Mesenchymal stem cell (in vitro differentiated cells and primary cell): ENCODE measurements around the gene C17orf67.

ENCODE experiments used
- DNase-seq: peaks from one replicate; pipeline ENCODE4 v3.0.0-alpha.2; 2013
- H2AFZ ChIP-seq: one replicate; pipeline ENCODE4 v1.6.1; 2013; ENCODE audit warnings: low read depth, mild to moderate bottlenecking, control low read depth, inconsistent platforms, low read length, moderate library complexity
- H2AK5ac ChIP-seq: 2 replicates; pipeline ENCODE4 v1.6.1; 2013; ENCODE audit warnings: low read length, moderate library complexity, mild to moderate bottlenecking, inconsistent platforms; ENCODE audit not compliant: severe bottlenecking
- H2BK120ac ChIP-seq: one replicate; pipeline ENCODE4 v1.6.1; 2013; ENCODE audit warnings: low read depth, mild to moderate bottlenecking, inconsistent platforms, low read length, moderate library complexity
- H2BK12ac ChIP-seq, 2 experiments: one replicate each; pipeline ENCODE4 v1.6.1; 2013; ENCODE audit warnings: inconsistent platforms in 2 of 2, low read length in 2 of 2, mild to moderate bottlenecking in 2 of 2, moderate library complexity in 2 of 2, control low read depth in 1 of 2
- H2BK15ac ChIP-seq: one replicate; pipeline ENCODE4 v1.6.1; 2013; ENCODE audit warnings: mild to moderate bottlenecking, low read depth, inconsistent platforms; ENCODE audit not compliant: poor library complexity, severe bottlenecking
- H2BK5ac ChIP-seq: 2 replicates; pipeline ENCODE4 v1.6.1; 2013; ENCODE audit warnings: low read depth, mild to moderate bottlenecking, low read length, control low read depth, inconsistent platforms; ENCODE audit not compliant: poor library complexity, severe bottlenecking
- H3K14ac ChIP-seq, 2 experiments: one replicate each; pipeline ENCODE4 v1.6.1; 2013; ENCODE audit warnings: inconsistent platforms in 2 of 2, low read length in 2 of 2, control low read depth in 1 of 2, mild to moderate bottlenecking in 1 of 2, moderate library complexity in 1 of 2
- H3K18ac ChIP-seq, 2 experiments: one replicate each; pipeline ENCODE4 v1.6.1; 2013; ENCODE audit warnings: inconsistent platforms in 2 of 2, low read length in 2 of 2, control low read depth in 1 of 2, low read depth in 1 of 2, mild to moderate bottlenecking in 1 of 2
- H3K23ac ChIP-seq, 2 experiments: one replicate each; pipeline ENCODE4 v1.6.1; 2013; ENCODE audit warnings: inconsistent platforms in 2 of 2, low read length in 2 of 2, mild to moderate bottlenecking in 2 of 2, moderate library complexity in 2 of 2, control low read depth in 1 of 2
- H3K27ac ChIP-seq: 2 replicates; pipeline ENCODE4 v1.5.1; 2013; ENCODE audit warnings: mild to moderate bottlenecking, moderate library complexity, low read length, control low read depth, inconsistent platforms; ENCODE audit not compliant: poor library complexity, severe bottlenecking
- H3K27me3 ChIP-seq, 2 experiments: 2 replicates each; pipeline versions ENCODE4 v1.6.1 to v1.7.0; 2013; ENCODE audit warnings: low read length in 2 of 2, mild to moderate bottlenecking in 2 of 2, moderate library complexity in 2 of 2, control low read depth in 1 of 2, inconsistent platforms in 1 of 2; ENCODE audit not compliant: control insufficient read depth in 1 of 2, insufficient read depth in 1 of 2
- H3K36me3 ChIP-seq, 2 experiments: 2 replicates each; pipeline versions ENCODE4 v1.6.1 to v1.7.0; 2013; ENCODE audit warnings: low read length in 2 of 2, control low read depth in 1 of 2, inconsistent platforms in 1 of 2, low read depth in 1 of 2, mild to moderate bottlenecking in 1 of 2; ENCODE audit not compliant: insufficient read depth in 2 of 2, control insufficient read depth in 1 of 2
- H3K4ac ChIP-seq, 2 experiments: one replicate each; pipeline ENCODE4 v1.6.1; 2013; ENCODE audit warnings: inconsistent platforms in 2 of 2, low read length in 2 of 2, mild to moderate bottlenecking in 2 of 2, moderate library complexity in 2 of 2, control low read depth in 1 of 2, low read depth in 1 of 2
- H3K4me1 ChIP-seq: 2 replicates; pipeline ENCODE4 v1.6.1; 2013; ENCODE audit warnings: low read depth, low read length, control low read depth; ENCODE audit not compliant: control insufficient read depth, insufficient read depth
- H3K4me2 ChIP-seq: 2 replicates; pipeline ENCODE4 v1.6.1; 2013; ENCODE audit warnings: low read length, mild to moderate bottlenecking, inconsistent platforms; ENCODE audit not compliant: poor library complexity, severe bottlenecking
- H3K4me3 ChIP-seq, 2 experiments: 2 replicates each; pipeline versions ENCODE4 v1.5.1 to v1.7.0; 2013; ENCODE audit warnings: low read length in 2 of 2, mild to moderate bottlenecking in 2 of 2, control low read depth in 1 of 2, low read depth in 1 of 2; ENCODE audit not compliant: insufficient read depth in 1 of 2
- H3K79me1 ChIP-seq: replicated peaks from 2 replicates; pipeline ENCODE4 v1.6.1; 2013; ENCODE audit warnings: mild to moderate bottlenecking, control low read depth, low read length, inconsistent platforms; ENCODE audit not compliant: poor library complexity, severe bottlenecking
- H3K9ac ChIP-seq: 2 replicates; pipeline ENCODE4 v1.7.0; 2013; ENCODE audit warnings: mild to moderate bottlenecking, low read length, moderate library complexity
- H3K9me3 ChIP-seq: 2 replicates; pipeline ENCODE4 v1.7.0; 2013; ENCODE audit warnings: mild to moderate bottlenecking, low read length; ENCODE audit not compliant: control insufficient read depth
- H4K8ac ChIP-seq: one replicate; pipeline ENCODE4 v1.6.1; 2013; ENCODE audit warnings: inconsistent platforms, mild to moderate bottlenecking, low read length, moderate library complexity
- H4K91ac ChIP-seq: one replicate; pipeline ENCODE4 v1.6.1; 2013; ENCODE audit warnings: mild to moderate bottlenecking, low read length, inconsistent platforms
- WGBS: methylation state at CpG from one replicate; pipeline ENCODE4 v1.1.7; 2013; ENCODE audit warnings: mixed read lengths; 5-methylcytosine and 5-hydroxymethylcytosine counted together

C17orf67 gene

GRCh38 chr17:56778898-56779297 lies 54.8 kb downstream of the C17orf67 start:
- Histone ChIP-seq H2AFZ (no peak overlapping the region), H2BK15ac (no peak overlapping the region), H3K9me3 (no peaks in the 10 kb centered on the region), H4K91ac (no peak overlapping the region), H3K79me1 (no peaks in the 10 kb centered on the region), H3K9ac (no peak overlapping the region), H3K27me3 (peaks cover 0 to 43% of the 10 kb centered on the region in 2 experiments), H3K18ac (no peak overlapping the region), H3K4ac (no peak overlapping the region), H3K14ac (no peak overlapping the region), H3K23ac (no peak overlapping the region), H2AK5ac (no peak overlapping the region), H2BK120ac (no peak overlapping the region), H3K4me3 (no peak overlapping the region), H4K8ac (no peak overlapping the region), H3K4me2 (no peak overlapping the region), H3K27ac (no peak overlapping the region), H3K4me1 (peaks cover 6% of the 10 kb centered on the region), H3K36me3 (no peaks in the 10 kb centered on the region), H2BK12ac (no peak overlapping the region), H2BK5ac (no peak overlapping the region)
- WGBS: 92% methylated on average over 7 of the region's 9 CpGs
- no peak for DNase-seq

DNA sequence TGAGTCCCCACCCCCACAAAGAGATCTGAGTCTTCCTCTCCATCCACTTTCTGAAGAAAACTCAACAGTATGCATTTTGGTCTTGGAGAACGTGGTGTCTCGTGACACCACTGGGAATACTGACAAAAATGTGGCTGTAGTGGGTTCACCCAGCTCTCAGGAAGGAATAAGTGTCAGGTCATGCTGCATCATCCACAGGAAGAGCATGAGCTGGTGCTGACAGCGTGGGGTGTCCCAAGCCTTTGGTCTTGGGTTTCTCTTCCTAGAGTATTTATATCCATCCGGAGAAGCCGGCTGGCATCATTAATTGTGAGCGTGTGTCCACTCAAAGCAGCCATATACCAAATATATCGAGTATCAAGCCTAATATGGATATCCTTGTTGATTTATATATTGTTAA lies 55.9 kb downstream of the C17orf67 start:
- Histone ChIP-seq H2BK5ac (no peak overlapping the region), H2BK120ac (no peak overlapping the region), H2BK12ac (no peak overlapping the region), H4K91ac (no peak overlapping the region), H3K36me3 (no peaks in the 10 kb centered on the region), H3K79me1 (no peaks in the 10 kb centered on the region), H3K4me3 (no peak overlapping the region), H3K18ac (no peak overlapping the region), H3K27ac (no peak overlapping the region), H2AK5ac (no peak overlapping the region), H3K9me3 (no peaks in the 10 kb centered on the region), H3K4ac (no peak overlapping the region), H3K14ac (no peak overlapping the region), H4K8ac (no peak overlapping the region), H3K4me1 (peaks cover 6% of the 10 kb centered on the region), H3K27me3 (peaks cover 5 to 50% of the 10 kb centered on the region in 2 experiments), H3K23ac (no peak overlapping the region), H2AFZ (no peak overlapping the region), H2BK15ac (no peak overlapping the region), H3K4me2 (no peak overlapping the region), H3K9ac (no peak overlapping the region)
- DNase-seq: peak; percentile 35
- WGBS: 71% methylated on average over 5 of the region's 7 CpGs

GRCh38 chr17:56774650-56775049 lies 59.1 kb downstream of the C17orf67 start:
- no peak overlapping the region for H4K8ac ChIP-seq
- H3K9me3 ChIP-seq: peaks cover 7% of the 10 kb centered on the region
- H3K4me3 ChIP-seq: no peak overlapping the region
- H2BK15ac ChIP-seq: no peak overlapping the region
- no peaks in the 10 kb centered on the region for H3K36me3 ChIP-seq
- H2AFZ ChIP-seq: no peak overlapping the region
- H3K79me1 ChIP-seq: no peaks in the 10 kb centered on the region
- 85% methylated on average over 2 of the region's 2 CpGs for WGBS
- no peak overlapping the region for H4K91ac ChIP-seq
- H3K4me2 ChIP-seq: no peak overlapping the region
- H3K18ac ChIP-seq: no peak overlapping the region
- no peak overlapping the region for H3K14ac ChIP-seq
- no peak for DNase-seq
- no peak overlapping the region for H2BK120ac ChIP-seq
- no peak overlapping the region for H2AK5ac ChIP-seq
- H3K9ac ChIP-seq: no peak overlapping the region
- peaks cover 25 to 57% of the 10 kb centered on the region in 2 experiments for H3K27me3 ChIP-seq
- H3K23ac ChIP-seq: no peak overlapping the region
- no peak overlapping the region for H2BK12ac ChIP-seq
- no peak overlapping the region for H3K4ac ChIP-seq
- peaks cover 3% of the 10 kb centered on the region for H3K4me1 ChIP-seq
- H3K27ac ChIP-seq: no peak overlapping the region
- no peak overlapping the region for H2BK5ac ChIP-seq

DNA sequence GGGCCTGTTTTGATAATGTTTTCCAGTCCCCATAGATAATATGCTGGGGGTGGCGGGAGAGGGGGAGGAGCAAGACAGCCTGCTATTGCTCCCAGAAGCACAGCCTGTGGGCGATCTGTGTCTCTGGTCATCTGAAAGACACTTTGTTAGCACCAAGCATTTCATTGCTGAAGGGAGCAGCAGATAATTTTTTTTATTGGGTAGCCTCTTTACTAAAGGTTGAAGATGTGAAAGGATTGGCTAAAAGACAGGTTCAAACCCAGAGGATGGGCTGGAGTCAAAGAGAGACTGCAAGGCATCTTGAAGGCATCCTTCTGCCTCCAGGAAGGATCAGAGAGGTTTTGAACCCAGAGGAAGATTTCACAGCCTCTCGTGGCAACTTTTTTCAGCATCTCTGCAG lies 60.6 kb downstream of the C17orf67 start:
- Histone ChIP-seq H4K8ac (no peak overlapping the region), H3K27ac (no peak overlapping the region), H3K4ac (no peak overlapping the region), H3K4me2 (no peak overlapping the region), H3K27me3 (peaks cover 27 to 48% of the 10 kb centered on the region in 2 experiments), H3K79me1 (no peaks in the 10 kb centered on the region), H3K9me3 (peaks cover 7% of the 10 kb centered on the region), H2AK5ac (no peak overlapping the region), H4K91ac (no peak overlapping the region), H2BK12ac (no peak overlapping the region), H3K23ac (no peak overlapping the region), H2BK5ac (no peak overlapping the region), H3K9ac (no peak overlapping the region), H3K4me1 (no peaks in the 10 kb centered on the region), H2AFZ (no peak overlapping the region), H3K36me3 (no peaks in the 10 kb centered on the region), H2BK15ac (no peak overlapping the region), H3K18ac (no peak overlapping the region), H3K4me3 (no peak overlapping the region), H3K14ac (no peak overlapping the region), H2BK120ac (no peak overlapping the region)
- DNase-seq: no peak
- 90% methylated on average over 3 of the region's 3 CpGs for WGBS
